NCI-H128 (cell line): ENCODE measurements around the gene SEC14L5.

Experiments used
- DNase-seq: peaks from one replicate; lab custom pipeline; 2025; ENCODE audit not compliant: unreplicated experiment; lab: John Stamatoyannopoulos, UW

The SEC14L5 gene

GRCh38 chr16:5065813-5066212, 107.7 kb downstream of the SEC14L5 start, which contains the start of gene C16orf89:
C16orf89 (minus strand) TSS chr16:5065956; CDS start chr16:5065908, 48 bp downstream.
- no peak for DNase-seq

GRCh38 chr16:5066511-5066910, 108.4 kb downstream of the SEC14L5 start:
- DNase-seq = no peak
